NCI-H1930 (cell line): Measurements from ENCODE around the gene TES.
"Not testable (repeated sequence)": the region's sequence is repeated elsewhere in the genome, so short reads cannot be mapped to it uniquely, and the experiment has no call there.

Source experiments
- DNase-seq, 2 experiments: peaks; one replicate each; lab custom pipeline; 2025; lab: John Stamatoyannopoulos, UW

The TES gene, protein sequence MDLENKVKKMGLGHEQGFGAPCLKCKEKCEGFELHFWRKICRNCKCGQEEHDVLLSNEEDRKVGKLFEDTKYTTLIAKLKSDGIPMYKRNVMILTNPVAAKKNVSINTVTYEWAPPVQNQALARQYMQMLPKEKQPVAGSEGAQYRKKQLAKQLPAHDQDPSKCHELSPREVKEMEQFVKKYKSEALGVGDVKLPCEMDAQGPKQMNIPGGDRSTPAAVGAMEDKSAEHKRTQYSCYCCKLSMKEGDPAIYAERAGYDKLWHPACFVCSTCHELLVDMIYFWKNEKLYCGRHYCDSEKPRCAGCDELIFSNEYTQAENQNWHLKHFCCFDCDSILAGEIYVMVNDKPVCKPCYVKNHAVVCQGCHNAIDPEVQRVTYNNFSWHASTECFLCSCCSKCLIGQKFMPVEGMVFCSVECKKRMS

DNA sequence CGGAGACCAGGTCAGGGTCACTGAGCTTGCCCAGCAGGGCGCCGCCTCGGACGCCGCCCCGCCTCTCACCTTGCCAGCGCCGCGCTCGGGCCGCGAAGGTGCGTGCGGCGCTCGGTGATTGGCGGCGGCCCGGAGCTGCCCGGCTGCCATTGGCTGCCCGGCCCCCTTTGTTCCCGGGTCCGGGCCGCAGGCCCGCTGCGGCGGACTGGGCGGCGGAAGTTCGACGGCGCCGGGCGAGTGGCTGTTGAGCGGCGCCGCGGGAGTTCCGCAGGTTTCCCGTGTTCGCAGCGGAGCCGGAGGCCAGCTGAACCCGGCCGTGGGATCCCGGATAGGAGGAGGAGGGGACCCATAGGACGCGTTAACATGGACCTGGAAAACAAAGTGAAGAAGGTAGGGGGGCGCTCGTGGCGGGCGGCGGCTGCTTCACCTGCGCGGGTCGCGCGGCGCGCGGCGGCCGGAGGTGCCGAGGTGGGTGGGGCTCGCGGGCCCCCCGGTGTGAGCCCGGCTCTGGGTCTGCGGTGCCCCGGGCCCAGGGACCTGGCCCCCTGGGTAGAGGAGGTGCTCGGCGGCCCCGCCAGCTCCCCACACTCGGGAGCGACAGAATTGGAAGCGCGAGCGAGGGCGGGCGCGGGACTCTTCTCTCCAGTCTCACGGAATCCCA is at the start of gene TES:
Gene TES, plus strand, starts transcription at position 195 of the 661 bp plus-strand sequence. Its CDS starts 169 bp downstream, at position 364.
- DNase-seq = peak; percentile 3 to 37

DNA sequence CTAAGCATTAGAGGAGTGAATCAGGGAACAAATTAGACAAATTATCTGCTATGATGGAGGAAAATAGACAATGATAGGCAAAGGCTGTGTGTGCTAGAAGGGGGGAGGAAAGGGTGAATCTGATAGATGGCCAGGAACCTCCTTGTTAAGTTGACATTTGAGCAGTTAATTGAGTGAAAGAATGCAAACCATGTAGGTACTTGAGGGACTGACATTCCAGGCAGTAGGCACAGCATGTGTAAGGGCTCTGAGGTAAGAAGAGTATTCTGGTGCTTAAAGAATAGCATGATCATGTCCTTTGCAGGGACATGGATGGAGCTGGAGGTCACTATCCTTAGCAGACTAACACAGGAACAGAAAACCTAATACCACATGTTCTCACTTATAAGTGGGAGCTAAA is 48.6 kb upstream of the TES start:
- DNase-seq = no peak

DNA sequence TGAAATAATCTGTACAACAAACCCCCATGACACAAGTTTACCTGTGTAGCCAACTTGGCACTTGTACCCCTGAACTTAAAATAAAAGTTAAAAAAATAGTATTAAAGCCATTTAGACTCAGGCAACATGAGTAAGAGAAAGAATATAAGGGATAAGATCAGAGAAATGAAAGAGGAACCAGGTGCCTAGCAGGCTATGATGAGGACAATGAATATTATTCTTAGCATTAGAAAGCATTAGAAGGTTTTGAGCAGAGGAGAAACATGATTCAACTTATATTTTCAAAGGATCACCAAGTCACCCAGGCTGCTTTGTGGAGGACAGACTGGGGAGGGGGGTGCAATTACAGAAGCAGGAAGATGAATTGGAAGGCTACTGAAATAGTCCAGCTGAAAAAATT is 48.1 kb upstream of the TES start:
- no peak for DNase-seq

DNA sequence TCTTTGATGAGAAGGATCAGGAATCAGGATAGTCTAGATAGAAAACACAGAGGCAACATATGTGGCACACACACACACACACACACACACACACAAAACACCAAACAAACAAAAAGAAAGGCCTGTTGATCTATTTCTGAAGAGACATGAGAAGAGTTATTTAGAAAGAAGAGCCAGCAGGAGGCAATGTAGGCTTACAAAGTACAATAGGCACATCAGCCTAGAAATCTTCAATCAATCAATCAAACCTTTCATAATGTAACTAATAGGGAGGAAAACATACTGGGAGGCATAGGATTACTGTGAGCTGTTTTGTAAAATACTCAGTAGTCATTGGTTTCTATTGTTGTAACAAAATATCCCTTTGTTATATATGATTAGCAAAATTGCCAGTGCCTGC is 47.3 kb upstream of the TES start:
- DNase-seq = no peak

DNA sequence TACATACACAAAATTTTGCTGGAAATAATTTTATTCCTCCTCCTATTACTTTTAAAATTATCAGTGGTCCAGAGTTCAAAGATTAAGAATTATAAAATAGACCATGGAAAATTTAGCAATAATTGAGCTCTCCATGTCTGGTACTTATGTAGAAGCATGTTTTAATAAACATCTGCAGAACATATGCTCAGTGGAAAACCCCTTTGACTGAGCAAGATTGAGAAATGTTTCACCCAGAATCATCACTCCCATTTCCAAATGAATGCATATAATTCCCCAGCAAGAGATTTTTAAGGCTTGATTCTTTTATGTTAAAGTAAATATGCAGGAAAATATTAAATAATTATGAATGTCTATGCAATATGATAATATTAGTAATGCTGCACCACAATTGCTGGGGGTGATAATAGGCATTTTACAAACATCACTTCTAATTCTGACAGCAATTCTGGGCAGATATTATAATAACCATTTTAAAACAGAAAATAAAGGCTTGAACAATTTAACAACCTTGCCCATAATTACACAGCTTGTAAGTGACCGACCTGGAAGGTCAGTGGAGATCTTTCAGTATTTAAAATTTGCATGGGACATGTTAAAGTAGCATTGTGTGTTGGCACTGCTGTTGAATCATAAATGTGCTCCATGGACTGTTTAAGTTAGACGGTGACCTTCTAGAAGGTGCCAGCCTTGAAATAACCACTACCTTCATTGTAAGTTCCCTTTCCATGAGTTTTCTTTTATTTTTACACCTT is 45.6 kb upstream of the TES start:
- DNase-seq = no peak

DNA sequence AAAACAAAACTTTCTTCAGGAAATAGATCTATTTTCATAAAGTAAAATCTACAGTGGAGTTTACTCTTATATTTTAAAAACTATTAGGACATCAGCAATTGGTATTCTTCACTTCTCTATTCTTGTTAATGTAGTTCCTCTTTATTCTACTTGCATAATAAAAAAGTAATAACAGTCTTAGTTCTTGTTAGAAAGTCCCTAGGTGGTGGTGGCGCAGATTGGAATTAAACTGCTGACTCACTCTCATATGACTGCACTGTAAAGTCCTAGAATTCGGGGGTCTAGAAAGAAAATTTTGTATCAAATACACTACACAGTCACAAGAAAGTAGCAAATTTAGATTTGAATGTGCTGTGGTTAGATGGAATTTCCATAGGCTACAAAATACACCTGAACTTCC is 44.6 kb upstream of the TES start:
- DNase-seq = no peak

DNA sequence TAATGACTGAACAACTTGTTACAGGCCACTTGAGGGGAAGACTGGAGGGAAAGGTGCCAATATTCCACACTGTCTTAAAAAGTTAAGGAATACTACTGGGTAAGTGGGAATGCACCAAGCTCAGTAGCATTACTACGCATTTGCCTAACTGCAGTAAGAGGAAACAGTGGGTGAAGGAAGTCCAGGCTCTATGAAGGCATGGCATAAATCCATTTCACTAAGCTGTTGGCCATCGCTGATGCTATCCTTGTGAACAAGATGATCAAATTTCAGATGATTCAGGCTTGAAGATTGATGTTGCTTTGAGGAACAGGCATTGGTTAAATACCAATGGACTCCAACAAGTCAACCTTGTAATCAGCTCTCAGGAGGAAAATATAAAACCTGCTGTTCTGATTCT is 44.2 kb upstream of the TES start:
- no peak for DNase-seq

DNA sequence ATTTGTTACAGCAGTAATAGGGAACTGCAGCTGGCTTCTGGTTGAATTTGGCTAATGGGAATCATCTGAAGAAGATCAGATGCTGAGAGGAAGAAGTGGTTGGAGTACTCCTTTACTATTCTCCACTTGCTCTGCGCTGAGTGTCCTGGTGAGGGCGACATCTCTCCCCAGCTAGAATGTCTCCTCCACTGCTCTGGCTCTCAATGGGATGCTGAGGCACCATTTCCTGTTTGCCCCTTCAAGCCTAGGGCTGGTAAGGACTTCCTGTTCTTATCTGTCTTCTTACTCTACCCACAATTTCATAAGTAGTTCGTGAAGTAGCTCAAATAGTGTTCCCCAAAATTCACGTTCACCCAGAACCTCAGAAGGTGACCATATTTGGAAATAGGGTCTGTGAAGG is 43.2 kb upstream of the TES start:
- DNase-seq = no peak

DNA sequence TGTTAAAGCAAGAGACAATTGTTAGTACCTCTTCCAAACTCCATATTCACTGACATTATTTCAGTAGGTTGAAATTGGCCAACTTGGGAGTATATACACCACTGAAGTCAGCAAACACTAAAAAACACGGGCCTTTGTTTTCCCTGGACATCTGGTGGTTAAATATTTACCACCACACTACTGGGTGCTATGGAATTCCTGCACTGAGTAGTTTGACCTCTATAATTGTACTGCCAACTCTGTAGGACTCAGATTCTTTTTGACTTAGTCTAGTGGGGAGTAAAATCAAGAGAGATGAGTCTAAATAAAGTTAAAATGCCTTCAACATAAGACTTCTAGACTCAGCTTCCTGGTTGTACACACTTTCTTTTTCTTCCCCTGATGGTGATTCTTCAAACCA is 41.3 kb upstream of the TES start:
- DNase-seq = no peak

DNA sequence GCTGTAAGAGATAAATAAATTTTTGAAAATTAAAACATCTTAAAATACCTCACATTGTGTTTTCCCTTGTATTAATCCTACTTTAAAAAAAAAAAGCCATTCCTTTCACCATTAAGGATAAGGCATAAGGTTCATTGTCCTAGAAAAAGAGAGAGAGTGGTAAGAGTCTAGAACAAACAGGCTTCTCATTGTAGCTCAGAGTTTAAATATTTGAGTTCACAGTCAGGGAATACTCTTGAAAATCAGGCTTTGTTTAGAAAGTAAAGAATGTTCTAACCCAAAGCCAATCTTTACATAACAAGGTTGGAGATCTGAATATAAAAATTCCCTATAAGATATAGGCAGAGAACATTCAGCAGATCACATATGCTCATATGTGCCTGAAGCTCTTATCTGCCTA is 40.2 kb upstream of the TES start:
- DNase-seq = no peak

DNA sequence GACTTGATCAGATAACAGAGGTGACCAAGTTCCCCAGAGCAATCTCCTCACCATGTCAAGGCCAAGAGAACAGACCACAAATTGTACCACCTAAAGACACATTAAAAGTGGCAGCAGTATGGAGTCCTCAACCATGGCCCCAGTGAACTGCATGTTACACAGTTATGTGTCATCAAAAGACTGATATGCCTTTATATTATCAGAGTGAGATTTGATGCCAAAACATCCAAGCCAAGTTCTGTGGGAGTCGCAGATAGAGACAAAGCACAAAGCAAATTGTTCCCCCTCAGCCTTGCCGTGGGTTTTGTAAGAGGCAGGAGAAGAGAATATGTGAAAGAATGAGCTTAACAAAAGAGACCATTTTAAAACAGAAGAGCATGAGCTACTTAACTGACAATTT is 39.2 kb upstream of the TES start:
- no peak for DNase-seq

DNA sequence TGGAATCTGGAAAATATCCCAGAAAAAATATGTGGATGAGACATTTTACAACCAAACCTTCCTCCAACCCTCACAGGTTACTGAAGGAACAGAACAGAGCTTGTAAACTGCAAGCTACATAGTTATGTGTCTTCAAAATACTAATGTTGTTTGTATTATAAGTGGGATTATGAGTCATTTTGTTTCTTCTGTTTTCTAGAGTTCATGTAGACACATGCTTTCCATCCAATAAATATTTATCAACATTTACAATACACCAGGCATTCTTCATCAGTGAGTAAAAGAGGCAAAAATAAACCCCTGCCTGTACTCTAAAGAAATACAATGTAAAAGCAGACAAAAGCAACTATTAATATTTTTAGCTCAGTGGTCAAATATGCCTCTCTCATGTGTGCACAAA is 38.0 kb upstream of the TES start:
- no peak for DNase-seq

DNA sequence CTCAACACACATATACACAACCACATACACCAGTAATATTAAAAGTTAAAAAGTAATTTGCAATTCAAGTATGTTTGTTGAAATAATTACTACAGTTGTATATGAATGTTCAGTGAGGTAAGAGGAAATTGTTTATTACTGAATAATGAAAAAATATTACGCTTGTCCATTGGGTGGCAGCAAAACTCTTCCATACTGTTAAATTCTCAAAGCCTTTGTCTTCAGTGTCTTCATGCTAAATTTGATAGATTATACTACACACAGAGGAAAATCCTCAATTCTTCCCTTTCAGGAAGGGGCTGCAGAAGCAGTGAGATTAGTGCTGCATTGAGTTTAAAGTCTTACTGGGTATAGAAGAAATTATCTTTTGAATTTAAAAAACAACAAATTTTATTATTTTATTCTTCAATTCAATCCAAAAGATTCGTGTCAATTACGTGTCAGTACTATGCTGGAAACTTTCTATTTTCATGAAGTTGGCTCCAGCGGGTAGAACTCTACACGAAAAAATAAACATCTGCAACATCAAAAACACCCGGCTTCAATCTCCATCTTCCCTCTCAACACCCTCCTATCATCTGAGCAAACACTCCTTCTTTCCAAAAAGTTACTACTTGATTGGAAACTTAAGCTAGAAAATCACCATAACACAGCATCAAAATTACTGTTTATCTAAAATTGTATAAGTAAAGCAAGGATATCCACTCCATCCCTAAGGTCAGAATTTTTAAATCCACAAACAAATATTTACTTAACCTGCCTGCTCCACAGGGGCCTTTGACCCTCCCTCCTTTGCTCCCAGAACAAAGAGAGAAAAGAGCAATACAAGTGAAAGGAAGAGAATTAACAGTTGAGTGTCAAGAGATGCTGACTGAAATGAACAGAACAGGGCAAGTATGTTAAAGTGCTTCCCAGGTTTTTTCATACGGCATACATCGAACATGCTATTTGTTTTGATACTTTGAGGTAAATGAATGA is 37.0 kb upstream of the TES start:
- peak in 1 of 2 experiments; percentile 27 for DNase-seq

DNA sequence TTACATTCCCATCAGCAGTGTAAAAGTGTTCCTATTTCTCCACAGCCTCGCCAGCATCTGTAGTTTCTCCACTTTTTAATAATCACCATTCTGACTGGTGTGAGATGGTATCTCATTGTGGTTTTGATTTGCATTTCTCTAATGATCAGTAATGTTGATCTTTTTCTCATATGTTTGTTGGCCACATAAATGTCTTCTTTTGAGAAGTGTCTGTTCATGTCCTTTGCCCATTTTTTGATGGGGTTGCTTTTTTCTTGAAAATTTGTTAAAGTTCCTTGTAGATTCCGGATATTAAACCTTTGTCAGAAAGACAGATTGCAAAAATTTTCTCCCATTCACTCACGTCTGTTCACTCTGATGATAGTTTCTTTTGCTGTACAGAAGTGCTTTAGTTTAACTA is 35.2 kb upstream of the TES start:
- DNase-seq = not testable (repeated sequence)

DNA sequence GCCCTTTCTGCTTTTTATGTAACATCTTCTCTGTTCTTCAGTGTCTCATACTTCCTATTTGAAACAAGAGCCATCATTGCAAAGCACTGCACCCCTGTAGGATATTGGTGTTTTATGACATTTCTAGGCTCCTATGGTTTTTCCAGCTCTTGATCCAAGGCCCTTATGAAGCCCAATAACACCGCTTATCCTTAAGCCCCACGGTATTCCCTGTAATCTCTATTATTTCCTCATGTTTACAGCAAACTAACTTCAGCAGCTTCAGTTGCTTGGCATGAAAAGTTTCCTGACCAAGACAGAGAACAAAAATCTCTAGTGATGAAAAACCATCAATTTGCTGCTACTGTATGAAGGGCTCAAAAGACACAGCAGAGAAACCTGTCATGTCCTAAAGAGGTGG is 34.1 kb upstream of the TES start:
- no peak for DNase-seq

DNA sequence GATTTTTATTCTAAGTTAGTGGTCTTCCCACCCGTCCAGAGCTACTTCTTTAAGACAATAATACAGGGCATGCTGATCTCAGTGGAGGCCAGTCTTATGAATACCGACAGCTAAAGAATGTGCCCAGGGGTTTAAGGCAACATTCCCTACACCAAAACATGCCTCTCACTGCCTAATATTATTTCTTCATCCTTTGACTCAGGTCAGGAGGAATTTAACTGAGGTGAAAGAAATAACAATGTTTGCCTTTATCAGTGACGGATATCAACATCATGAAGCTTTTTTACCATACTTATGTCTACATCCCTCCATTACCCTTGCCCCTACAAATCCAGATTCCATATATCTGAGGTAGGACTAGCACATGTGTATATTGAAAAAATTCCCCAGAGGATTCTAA is 33.3 kb upstream of the TES start:
- no peak for DNase-seq

DNA sequence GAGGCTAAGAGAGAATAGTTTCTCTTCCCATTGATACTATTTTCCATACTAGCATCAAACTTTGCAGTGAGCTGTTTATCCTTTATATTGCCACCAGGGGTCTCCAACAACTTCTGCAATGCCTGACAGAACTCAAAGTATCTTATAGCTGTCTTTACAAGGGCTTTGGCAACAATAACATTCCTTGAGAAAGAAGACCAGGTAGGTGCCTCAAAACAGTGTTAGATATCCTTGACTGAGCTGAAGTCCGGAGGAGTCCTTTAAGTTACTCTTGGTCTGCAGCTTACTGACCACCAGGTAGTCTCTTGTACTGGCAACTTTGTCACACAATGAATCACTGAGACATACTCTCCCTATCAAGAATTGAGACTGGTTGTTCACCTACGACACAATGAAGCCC is 30.0 kb upstream of the TES start:
- peak in 1 of 2 experiments; percentile 4 for DNase-seq

DNA sequence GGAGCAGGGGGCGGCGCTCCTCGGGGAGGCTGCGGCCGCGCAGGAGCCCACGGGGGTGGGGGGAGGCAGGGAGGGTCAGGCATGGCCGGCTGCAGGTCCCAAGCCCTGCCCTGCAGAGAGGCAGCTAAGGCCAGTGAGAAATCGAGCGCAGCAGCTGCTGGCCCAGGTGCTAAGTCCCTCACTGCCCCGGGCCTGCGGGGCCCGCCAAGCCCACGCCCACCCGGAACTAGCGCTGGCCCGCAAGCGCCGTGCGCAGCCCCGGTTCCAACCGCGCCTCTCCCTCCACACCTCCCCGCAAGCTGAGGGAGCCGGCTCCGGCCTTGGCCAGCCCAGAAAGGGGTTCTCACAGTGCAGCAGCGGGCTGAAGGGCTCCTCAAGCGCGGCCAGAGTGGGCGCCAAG is 28.3 kb upstream of the TES start:
- DNase-seq = no peak

DNA sequence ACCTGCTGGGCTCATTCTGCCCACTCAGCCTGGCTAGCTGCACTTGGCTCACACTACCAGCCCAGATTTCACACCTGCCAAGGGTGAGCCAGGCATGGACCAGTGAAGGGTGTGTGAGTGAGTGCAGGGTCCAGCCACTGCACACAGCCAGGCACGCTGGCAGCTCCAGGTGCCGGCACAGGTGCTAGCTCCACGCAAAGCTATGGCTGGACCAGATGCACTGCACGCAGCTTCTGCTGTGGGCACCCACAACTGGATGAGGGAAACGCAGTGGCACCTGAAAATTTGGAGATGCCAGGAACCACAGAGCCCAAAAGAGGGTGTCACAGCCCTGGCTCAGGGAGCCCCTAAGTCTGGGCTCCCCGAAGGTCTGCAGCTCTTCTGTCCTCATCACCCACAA is 24.9 kb upstream of the TES start:
- DNase-seq = no peak

DNA sequence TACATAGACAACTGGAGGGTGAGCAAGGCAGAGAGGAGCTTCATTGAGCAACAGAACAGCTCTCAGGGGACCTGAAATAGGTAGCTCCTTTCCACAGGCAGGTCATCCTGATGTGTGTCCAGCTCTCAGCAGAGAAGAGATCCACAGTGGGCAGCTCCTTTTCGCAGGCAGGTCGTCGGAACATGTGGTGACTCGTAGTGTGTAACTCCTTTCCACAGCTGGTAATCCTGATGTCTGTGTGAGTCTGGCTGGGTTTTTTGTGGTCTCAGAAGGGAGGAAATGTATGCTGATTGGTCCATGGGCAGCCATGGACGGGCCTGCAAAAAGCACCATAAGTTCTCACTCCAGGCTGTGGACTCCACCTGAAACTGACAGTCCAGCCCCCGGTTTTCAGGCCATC is 24.4 kb upstream of the TES start:
- DNase-seq = no peak

DNA sequence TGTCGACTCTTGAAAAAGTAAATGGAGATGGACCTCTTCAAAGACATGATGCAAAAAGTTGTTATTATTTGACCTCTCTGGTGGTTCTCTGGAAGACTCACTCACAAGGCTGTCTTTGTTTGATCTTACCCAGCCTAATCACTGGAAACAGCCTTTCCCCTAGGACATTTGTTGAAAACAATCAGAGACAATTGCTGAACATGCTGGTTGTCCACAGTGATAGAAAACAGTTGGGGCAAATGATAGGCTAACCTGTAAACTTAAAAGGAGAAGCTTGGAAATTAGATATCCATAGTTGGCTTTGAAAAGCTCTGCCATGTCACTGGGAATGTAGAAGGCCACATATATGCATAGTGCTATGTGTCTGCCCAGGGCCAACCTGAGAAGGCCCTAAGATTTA is 22.9 kb upstream of the TES start:
- no peak for DNase-seq
